Panc1 (cell line): ENCODE data around the gene ACTR10. TPM values are rescaled to one million over a fixed set of nuclear protein-coding genes. Genes with fewer than 3 reads are reported as not detected.
A peak's percentile ranks its signal among the peaks of the same experiment; 100 is the strongest.

ENCODE experiments used
- ATAC-seq: fragments of 200-7000 bp; cut with Tn5 transposase; 2 replicates; pipeline ENCODE4 v1.9.1; 2020; ENCODE audit warnings: mild to moderate bottlenecking, moderate library complexity
- BruUV-seq: library from RNA; stranded (reverse); fragments of 400-500 nt; replicated peaks from 2 replicates; lab custom pipeline; 2021; lab: Mats Ljungman, UMichigan
- CTCF ChIA-PET: fragments of 300-600 bp; sonication (Branson Sonifier 250); formaldehyde crosslinking; loops from one replicate; lab custom pipeline; 2022; ENCODE audit warnings: antibody characterized with exemption; lab: Charles Lee
- POLR2A ChIA-PET: fragments of 300-600 bp; sonication (Branson Sonifier 250); formaldehyde crosslinking; loops from one replicate; lab custom pipeline; 2022; ENCODE audit warnings: antibody characterized with exemption; lab: Charles Lee
- DNase-seq: peaks from one replicate; pipeline ENCODE4 v3.0.0-alpha.2; 2010; ENCODE audit warnings: low read depth, low spot score
- H3K27ac ChIP-seq: 2 replicates; pipeline ENCODE4 v1.5.1; 2011; ENCODE audit warnings: mild to moderate bottlenecking, low read length, inconsistent platforms
- H3K27me3 ChIP-seq: fragments of 200-500 bp; sonication (Bioruptor generic); 2 replicates; pipeline ENCODE4 v1.6.0; 2014; ENCODE audit warnings: low read length, inconsistent platforms; ENCODE audit not compliant: control insufficient read depth, insufficient read depth
- H3K36me3 ChIP-seq: fragments of 200-500 bp; sonication (Bioruptor generic); 2 replicates; pipeline ENCODE4 v1.5.1; 2014; ENCODE audit warnings: inconsistent platforms, mild to moderate bottlenecking, low read length, moderate library complexity; ENCODE audit not compliant: control insufficient read depth, insufficient read depth
- H3K4me1 ChIP-seq: 2 replicates; pipeline ENCODE4 v1.5.1; 2011; ENCODE audit warnings: inconsistent platforms, mild to moderate bottlenecking, low read length, moderate library complexity; ENCODE audit not compliant: control insufficient read depth, insufficient read depth
- H3K4me3 ChIP-seq, 2 experiments: 2 replicates each; pipeline ENCODE4 v1.5.1; 2011 to 2012; ENCODE audit warnings: low read depth in 2 of 2, low read length in 2 of 2, mild to moderate bottlenecking in 2 of 2, inconsistent platforms in 1 of 2, moderate library complexity in 1 of 2
- H3K9me3 ChIP-seq: fragments of 200-500 bp; sonication (Bioruptor generic); 2 replicates; pipeline ENCODE4 v1.5.1; 2014; ENCODE audit warnings: low read depth, mild to moderate bottlenecking, inconsistent platforms, low read length, moderate library complexity; ENCODE audit not compliant: control insufficient read depth, insufficient read depth
- CTCF ChIP-seq: fragments of 450-650 bp; IDR thresholded peaks from 2 replicates; pipeline ENCODE4 v1.5.1; 2017; ENCODE audit warnings: mild to moderate bottlenecking
- POLR2AphosphoS5 ChIP-seq: IDR thresholded peaks from 2 replicates; pipeline ENCODE4 v1.6.1; 2012; ENCODE audit warnings: mild to moderate bottlenecking, low read depth, low read length, moderate library complexity
- REST ChIP-seq, 2 experiments: IDR thresholded peaks; 2 replicates each; pipeline ENCODE4 v1.6.1; 2011 to 2012; ENCODE audit warnings: low read depth in 2 of 2, control low read depth in 1 of 2, low read length in 1 of 2, mild to moderate bottlenecking in 1 of 2, moderate library complexity in 1 of 2; ENCODE audit not compliant: insufficient read depth in 1 of 2
- SIN3A ChIP-seq: IDR thresholded peaks from 2 replicates; pipeline ENCODE4 v1.6.1; 2012; ENCODE audit warnings: low read depth, mild to moderate bottlenecking, low read length, moderate library complexity, borderline replicate concordance; ENCODE audit not compliant: insufficient read depth
- TCF7L2 ChIP-seq: IDR thresholded peaks from 2 replicates; pipeline ENCODE4 v1.6.1; 2011; ENCODE audit warnings: mild to moderate bottlenecking, low read depth, low read length, inconsistent platforms
- in situ Hi-C: cut with HindIII; loops from 2 replicates; pipeline ENCODE4 v1.10.0; 2016; ENCODE audit warnings: low sequenced_read_pairs, low pct_unique_long_range_greater_than_20kb
- intact Hi-C: fragments of 100-400 bp; cut with micrococcal nuclease; formaldehyde crosslinking; loops from one replicate; pipeline ENCODE4 v1.10.0; 2022; ENCODE audit not compliant: unreplicated experiment
- total RNA-seq: library from RNA; stranded (reverse); gene quantifications from one replicate; pipeline ENCODE4 v1.2.1, GENCODE V29; 2021; ENCODE audit not compliant: unreplicated experiment

The ACTR10 gene
- total RNA-seq, 1 experiment from 2014 or later, result 34.9 TPM

GRCh38 chr14:58245562-58245961 lies 45.6 kb downstream of the ACTR10 start:
- TF ChIP-seq CTCF (no peak), POLR2AphosphoS5 (no peak), SIN3A (no peak), TCF7L2 (no peak), REST (IDR thresholded peaks at IDR 0.05; ENCODE audit: insufficient read depth in 1 of 2, low read depth in 2 of 2, low read length in 1 of 2) (no peak)
- ChIA-PET POLR2A (no interaction called here), CTCF (no interaction called here)
- Histone ChIP-seq H3K27ac (peak overlapping the region; percentile 96), H3K4me1 (peaks cover 14% of the 10 kb centered on the region), H3K27me3 (no peaks in the 10 kb centered on the region), H3K36me3 (peaks cover 13% of the 10 kb centered on the region), H3K9me3 (no peaks in the 10 kb centered on the region), H3K4me3 (peak overlapping the region; percentile 81 to 97)
- BruUV-seq, result no TSS peak
- intact Hi-C loops (no loop called here), in situ Hi-C loops (no loop called here)
- ATAC-seq (no peak), DNase-seq (no peak)

- no peak overlapping the region for H3K27ac ChIP-seq
- POLR2A ChIA-PET, result no interaction called here
- no peak overlapping the region for H3K4me3 ChIP-seq
- peaks cover 14% of the 10 kb centered on the region for H3K4me1 ChIP-seq
- TF ChIP-seq POLR2AphosphoS5 (no peak), TCF7L2 (no peak), CTCF (no peak), REST (IDR thresholded peaks at IDR 0.05; ENCODE audit: insufficient read depth in 1 of 2, low read depth in 2 of 2, low read length in 1 of 2) (no peak), SIN3A (no peak)
- H3K36me3 ChIP-seq, result peaks cover 17% of the 10 kb centered on the region
- DNase-seq, result no peak
- BruUV-seq, result no TSS peak
- no peak for ATAC-seq
- intact Hi-C loops, result no loop called here
- CTCF ChIA-PET, result no interaction called here
- H3K27me3 ChIP-seq, result no peaks in the 10 kb centered on the region
- H3K9me3 ChIP-seq, result no peaks in the 10 kb centered on the region
- in situ Hi-C loops, result no loop called here
Observed at GRCh38 chr14:58249611-58250010, 49.7 kb downstream of the ACTR10 start.
